HG03571 (cell line): ENCODE measurements around the gene GMDS.

ENCODE experiments used
- ATAC-seq: cut with Tn5 transposase; IDR thresholded peaks from one replicate; pipeline ENCODE4 v1.9.1; 2021; ENCODE audit not compliant: unreplicated experiment

The GMDS gene

DNA sequence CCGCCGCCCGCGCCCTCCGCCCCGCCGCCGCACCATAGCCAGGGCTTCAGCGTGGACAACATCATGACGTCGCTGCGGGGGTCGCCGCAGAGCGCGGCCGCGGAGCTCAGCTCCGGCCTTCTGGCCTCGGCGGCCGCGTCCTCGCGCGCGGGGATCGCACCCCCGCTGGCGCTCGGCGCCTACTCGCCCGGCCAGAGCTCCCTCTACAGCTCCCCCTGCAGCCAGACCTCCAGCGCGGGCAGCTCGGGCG is 634.2 kb downstream of the GMDS start:
- no peak for ATAC-seq

DNA sequence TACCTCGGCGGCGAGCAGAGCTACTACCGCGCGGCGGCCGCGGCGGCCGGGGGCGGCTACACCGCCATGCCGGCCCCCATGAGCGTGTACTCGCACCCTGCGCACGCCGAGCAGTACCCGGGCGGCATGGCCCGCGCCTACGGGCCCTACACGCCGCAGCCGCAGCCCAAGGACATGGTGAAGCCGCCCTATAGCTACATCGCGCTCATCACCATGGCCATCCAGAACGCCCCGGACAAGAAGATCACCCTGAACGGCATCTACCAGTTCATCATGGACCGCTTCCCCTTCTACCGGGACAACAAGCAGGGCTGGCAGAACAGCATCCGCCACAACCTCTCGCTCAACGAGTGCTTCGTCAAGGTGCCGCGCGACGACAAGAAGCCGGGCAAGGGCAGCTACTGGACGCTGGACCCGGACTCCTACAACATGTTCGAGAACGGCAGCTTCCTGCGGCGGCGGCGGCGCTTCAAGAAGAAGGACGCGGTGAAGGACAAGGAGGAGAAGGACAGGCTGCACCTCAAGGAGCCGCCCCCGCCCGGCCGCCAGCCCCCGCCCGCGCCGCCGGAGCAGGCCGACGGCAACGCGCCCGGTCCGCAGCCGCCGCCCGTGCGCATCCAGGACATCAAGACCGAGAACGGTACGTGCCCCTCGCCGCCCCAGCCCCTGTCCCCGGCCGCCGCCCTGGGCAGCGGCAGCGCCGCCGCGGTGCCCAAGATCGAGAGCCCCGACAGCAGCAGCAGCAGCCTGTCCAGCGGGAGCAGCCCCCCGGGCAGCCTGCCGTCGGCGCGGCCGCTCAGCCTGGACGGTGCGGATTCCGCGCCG is 634.7 kb downstream of the GMDS start:
- ATAC-seq, result peak; percentile 9

DNA sequence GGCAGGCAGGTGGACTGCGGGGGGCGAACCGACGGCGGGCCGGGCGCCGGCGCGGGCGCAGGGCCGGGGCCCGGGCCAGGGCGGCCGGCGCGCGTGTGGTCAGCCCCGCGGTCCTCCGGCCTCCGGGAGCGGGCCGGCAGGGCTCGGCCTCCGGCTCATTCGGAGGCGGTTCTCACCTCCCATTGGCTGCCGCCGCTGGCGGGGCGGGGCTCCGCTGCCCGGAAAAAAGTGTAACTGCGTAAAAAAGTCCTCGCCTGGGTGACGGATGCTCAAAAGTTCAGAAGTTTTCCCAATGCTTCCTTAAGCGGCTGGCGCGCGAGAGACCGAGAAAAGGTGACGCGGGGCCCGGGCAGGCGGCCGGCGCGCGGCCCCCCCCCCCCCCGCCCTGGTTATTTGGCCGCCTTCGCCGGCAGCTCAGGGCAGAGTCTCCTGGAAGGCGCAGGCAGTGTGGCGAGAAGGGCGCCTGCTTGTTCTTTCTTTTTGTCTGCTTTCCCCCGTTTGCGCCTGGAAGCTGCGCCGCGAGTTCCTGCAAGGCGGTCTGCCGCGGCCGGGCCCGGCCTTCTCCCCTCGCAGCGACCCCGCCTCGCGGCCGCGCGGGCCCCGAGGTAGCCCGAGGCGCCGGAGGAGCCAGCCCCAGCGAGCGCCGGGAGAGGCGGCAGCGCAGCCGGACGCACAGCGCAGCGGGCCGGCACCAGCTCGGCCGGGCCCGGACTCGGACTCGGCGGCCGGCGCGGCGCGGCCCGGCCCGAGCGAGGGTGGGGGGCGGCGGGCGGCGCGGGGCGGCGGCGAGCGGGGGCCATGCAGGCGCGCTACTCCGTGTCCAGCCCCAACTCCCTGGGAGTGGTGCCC is 635.5 kb downstream of the GMDS start, which contains the start of gene FOXC1:
Gene FOXC1, plus strand, starts transcription at position 268 of the 849 bp plus-strand sequence. Its CDS starts 531 bp downstream, at position 799.
- ATAC-seq, result peak; percentile 51

DNA sequence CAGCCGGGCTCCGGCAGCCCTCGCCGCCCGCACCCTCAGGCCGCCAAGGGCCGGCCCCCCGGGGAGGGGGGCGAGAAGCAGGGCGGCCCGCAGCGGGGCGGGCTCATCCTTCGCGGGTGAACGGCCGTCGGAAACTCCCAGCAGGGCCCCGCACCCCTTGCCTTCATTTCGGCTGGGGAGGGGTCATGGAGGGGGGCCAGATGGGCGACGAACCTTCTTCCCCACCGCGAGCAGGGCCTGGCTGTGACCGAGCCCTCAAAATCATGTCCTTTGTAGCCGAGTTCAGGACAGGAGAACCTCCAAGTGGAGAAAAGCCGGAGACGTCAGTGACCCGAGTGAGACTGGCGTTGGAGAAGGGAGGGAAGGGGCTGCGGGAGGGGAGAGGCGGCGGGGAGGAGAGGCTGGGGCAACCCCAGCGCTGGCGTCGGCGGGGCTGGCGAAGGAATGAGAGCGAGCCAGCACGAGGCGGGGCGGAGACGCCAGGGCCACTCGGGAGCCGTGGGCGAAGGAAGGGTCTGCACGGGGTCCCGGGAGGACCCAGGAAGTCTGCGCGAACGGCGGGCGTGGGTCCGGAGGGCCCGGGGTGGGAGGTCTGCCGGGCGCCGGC is 636.3 kb downstream of the GMDS start:
- ATAC-seq, result peak; percentile 7

DNA sequence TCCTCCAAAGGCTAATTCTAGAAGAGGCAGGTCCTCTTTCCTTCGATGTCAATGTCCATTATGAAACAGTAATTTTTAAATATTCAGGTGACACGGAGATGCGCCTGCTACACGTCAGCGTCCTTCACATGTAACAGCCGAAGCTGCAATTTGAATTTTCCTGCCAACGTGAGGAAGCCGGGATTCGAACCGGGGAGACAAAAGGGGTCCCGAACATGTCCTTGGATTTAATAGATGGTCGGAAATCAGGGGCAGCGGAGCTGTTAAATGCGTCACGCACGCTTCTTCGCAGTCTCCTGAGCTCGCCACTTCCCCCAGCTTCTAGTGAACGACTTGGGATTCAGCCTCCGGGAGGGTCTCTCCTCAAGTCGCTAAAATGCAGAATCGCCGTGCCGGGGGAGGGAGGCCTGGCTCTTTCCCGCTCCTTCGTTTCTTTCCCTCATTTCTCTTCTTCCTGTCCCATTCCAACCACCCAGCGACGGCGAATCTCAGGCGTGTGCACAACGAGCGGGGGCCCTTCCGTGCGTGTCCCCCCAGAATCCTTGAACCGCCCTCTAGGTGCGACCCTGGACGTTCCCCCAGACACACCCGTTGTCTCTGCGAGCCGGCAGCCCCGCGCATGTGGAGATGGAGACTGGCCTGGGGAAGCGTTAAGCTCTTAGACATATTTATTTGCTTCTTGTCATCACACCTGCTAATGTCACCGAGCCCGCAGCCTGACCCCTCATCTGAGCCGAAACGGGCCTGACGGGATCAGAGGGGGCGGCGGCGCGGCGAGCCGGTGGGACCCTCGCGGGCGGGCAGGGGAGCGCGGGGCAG is 637.0 kb downstream of the GMDS start:
- ATAC-seq, result no peak

DNA sequence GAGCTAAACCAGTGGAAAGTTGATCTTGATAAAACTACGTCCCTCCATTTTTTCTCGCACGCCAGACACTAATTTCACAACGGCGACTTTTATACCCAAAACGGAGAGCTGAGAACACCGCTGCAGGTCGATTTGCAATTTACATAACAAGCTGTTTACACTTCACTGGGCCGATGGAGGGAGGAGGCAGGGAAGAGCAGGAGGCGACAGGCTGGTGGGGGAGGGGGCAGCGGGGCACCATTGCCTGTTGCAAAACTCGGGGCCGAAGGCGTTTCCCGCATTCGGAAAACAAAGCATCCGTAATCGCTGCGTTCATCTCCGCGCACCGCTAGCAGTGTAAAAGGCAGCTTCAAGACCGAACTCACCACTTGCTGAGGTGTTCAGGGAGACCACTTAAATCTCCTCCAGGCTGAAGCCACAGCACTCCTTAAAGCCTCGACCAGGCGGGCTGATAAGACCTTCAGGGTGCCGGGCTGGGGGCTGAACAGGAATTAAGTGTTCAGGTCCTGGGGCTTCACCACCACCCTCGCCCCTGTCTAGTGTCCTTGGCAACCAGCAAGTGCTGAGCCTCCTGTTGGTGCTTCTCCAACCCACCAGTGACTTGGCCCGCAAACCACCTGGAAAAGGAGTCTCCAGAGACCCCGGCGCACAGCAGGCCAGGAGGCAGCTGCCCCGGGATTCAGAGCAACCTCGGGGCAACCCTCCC is 637.7 kb downstream of the GMDS start:
- no peak for ATAC-seq

DNA sequence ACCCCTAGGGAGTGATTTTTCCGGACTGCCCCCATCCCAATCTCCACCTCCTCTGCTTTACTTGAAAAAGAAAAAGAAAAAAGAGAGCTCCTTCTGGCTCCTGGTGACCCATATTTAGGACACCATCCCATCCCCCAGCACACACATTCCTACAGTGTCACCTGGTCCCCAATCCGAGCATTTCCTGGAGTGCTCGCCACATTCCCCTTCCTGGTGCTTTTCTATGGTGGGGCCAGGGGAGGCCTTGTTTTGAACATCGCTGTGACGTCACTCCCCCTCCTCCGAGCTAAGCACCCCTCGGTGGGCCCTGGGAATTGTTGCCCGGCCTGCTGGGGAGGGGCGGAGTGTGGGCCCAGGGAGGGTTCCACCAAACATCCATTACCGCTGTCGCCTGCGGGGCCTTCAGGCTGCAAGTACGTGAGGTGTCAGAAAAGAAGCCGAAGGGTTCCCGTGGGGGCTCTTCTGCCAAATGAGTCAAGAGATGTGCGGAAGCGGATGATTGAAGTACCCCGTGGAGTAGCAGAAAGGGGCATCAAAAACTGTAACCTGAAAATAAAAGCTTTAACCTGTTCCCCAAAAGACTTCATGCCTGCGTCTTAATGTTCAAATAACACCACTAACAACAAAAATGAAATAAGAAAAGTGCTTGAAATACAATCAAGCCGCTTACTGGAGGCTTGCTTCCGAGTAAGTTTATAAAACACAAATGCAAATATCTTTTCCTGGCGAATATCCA is 638.5 kb downstream of the GMDS start:
- ATAC-seq, result no peak

DNA sequence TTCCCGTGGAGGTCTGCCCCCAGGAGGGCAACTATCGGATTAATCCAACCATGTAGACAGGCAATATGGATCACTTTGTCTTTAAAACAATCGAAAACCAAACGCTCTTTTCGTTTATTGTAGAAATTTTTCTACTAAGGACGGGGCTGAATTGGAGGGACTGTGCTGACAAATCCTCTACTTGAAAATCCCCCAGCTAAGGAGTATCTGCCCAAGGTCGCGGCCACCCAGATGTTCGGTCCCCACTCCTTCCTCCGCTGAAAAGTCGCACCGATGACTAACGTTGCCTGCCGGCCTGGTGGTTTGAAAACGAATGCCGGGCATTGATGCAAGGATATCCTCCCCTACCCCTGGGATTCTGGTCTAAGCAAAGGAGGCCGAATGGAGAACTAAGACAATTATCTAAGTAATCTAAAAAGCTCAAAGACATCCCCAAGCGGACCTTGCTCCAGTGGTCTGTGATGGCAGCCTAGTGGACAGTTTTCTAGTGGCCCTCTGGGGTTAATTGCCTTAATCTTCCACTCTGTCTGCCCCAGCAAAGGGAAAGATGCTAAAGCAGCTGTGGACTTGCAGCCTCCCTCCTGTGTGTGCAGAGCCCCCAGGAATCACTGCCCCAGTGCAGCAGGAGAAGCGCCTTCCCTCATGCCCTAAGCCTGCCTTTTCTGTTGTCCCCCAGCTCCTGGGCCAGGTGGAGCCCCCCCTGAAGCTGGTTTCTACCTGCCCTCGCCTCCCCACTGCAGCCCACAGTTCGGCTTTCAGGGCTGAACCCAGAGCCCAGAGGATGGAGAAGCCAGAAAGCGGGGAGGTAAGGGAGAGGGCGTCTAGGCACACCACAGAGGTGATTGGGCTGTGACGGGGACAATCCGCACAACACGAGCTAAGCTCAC is 639.3 kb downstream of the GMDS start:
- no peak for ATAC-seq

DNA sequence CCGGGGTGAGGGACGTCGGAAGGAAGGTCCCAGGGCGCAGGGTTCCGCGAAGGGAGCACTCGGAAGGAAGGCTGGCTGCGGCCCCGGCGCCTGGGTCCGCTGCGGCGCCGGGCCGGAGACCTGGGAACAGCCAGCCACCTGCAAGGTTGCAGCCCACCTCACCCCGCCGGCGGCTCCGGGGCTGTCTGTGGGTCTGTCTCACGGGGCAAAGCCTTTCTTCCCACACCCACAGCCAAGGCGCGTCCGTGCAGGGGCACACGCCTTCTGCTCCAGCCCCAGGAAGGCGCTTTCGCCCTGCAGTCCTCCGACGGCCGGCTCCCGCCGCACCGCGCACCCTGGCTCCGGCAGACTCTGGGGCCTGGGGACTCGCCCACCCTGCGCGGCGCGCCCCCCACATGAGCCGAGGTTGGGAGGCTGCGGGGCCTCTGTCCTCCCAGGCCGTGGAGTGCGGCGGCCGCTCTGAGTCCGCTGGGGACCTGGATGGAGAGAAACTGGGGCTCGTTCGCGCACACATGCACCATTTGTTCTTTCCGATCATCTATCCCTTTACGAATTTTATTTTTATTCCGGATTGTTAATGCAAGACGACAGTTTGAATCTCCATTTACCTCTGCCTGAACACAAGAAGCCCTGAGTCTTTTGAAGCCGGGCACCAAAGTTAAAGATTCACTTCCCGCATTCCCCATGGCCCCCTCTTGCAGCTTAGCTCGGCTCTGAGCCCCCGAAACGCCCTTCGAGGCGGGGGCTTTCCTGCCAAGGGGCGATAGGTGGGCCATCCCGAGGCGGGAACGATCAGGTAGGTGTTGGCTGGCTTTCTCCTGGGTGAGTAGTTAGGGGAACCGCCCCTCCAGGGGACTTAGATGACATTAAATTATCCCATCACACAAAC is 640.2 kb downstream of the GMDS start:
- no peak for ATAC-seq

DNA sequence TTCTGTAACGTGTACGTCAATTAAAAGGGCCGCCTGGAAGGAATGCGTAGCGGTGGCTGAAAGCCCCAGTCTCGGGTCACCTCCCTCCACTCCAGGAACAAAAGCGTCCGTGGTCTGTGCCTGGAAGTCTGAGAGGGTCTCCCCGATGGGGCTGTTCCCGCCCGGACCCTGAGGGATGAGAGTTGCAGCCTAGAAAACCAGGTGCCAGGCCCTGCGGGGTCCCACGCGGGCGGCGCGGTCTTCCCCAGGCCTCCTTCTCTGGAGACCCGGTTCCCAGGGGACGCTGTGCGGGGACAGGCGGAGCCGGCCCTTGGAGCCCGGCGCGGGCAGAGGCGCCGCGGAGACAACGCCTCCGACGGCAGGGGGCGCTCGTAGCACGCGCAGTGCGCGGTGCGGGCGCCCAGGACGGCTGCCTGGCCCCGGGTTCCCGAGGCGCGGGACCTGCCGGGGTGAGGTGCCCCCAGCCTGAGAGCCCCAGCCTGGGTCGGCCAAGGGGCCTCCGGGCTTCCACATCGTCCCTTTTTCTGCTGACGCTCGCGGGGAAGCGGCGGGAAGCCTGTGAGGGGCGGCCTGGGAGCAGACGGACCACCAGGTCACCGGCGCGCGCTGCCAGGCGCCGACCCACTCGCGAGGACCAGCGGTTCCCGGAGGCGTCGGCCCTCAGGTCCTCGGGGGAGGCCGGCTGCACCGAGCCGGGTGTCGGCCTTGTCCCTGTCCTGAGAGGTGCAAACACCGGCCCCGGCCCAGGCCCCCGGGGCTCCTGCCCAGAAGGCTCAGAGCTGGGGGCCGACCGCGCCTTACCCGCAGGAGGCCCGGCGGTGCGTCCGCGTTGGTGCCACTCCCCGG is 641.0 kb downstream of the GMDS start:
- no peak for ATAC-seq

DNA sequence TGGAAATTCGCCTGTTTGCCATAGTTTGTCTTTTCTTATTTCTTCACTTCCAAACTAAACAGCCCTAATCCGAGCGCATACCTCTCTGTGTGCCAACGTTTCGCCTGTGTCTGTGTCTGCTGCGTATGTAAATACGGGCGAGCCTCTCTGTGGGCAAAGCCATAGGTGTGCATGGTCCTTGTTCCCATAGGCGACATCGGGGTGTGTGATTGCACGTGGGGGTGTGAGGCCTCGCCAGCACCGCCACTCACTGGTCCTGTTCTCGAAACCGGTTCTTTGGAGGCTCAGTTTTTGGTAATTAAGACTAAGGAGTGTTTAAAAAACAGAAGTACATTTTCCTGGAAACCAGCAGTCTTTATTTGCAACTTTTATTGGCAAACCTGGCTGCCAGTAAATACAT is 641.7 kb downstream of the GMDS start:
- no peak for ATAC-seq

DNA sequence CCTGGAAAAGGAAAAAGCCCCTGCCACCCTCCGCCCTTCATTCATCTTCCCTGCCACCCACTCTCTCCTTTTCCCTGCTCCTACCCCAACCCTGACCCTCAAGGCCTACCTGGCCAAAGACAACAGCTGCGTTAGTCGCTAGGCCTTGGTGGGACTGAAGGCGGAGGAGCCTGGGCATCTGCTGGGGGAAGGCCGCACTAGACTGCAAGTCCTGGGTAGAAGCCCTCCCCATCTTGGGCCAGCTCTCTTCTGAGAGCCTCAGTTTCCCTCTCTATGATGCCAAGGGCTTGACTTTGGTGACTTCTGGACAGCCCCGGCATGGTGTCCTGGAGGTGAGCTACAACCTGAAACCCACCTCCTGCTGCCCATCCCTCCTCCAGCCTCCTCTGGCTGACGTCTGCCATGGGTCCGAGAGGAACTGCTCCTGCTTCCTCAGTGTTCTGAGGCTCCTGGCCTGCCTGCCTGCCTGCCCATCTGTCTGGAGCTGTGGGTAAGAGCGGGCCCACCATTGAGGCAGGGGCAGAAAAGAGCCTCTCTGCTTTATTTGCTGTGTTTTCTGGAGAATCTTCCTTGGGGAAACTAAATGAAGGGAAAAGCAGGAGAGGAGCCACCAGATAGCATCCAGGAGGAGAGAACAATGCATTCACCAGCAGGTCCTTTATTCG is 643.2 kb downstream of the GMDS start:
- ATAC-seq, result no peak

DNA sequence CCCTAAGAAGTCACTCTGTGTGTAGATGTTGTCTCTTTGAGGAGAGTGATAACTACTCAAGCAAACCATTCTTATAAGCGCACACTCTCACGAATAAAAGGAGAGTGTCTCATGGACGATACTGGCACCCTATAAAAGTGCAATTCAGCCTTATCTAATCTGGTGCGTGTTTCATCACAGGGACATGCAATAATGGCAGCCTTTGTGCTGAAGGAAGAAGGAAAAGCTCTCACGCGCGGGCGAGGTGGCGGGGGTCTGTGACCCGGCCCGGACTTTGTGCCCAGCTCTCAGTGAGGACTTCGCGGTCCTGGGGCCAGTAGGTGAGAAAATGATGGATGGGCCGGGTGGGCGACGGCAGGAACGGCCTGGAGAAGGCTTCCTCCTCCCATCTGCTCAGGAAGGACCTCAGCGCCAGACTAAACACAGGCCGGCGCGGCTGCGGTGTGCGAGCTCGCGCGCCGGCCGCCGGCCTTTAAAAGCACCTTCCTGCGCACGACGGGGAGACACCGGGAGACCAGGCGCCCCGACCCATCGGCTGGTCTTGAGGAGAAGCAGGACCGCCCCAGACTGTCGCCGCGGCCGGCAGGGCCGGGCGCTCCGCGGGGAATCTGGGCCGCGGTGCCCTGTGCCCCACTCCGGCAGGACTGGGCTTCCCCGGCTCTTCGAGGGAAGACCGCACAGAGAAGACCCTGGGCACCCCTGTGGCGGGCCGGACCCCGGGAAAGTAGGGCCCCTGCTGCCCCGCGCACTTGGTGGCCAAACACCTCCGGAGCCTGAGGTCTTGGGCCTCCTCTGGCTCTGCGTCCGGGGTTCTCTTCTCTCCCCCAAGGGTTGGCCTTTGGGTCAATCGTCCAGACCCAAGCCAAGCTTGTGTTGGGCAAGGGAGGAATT is 644.0 kb downstream of the GMDS start:
- no peak for ATAC-seq

DNA sequence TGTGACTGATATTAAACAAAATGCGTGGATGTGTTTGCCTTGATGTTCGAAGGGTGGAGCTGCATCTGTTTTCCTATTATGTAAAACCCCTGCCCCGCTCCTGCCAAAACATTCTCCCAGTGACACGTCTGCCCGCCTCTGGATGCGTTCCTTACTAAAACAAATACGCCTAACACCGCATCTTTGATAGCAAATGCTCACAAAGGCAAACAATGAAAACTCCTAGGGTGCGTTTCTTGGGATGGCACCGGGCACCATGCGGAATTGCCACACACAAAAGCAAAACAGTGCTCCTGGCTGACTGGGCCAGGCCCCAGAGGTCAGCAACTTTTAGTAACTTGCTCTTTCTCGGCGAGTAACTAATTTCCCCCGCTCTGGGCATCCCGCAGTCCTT is 644.6 kb downstream of the GMDS start:
- no peak for ATAC-seq

DNA sequence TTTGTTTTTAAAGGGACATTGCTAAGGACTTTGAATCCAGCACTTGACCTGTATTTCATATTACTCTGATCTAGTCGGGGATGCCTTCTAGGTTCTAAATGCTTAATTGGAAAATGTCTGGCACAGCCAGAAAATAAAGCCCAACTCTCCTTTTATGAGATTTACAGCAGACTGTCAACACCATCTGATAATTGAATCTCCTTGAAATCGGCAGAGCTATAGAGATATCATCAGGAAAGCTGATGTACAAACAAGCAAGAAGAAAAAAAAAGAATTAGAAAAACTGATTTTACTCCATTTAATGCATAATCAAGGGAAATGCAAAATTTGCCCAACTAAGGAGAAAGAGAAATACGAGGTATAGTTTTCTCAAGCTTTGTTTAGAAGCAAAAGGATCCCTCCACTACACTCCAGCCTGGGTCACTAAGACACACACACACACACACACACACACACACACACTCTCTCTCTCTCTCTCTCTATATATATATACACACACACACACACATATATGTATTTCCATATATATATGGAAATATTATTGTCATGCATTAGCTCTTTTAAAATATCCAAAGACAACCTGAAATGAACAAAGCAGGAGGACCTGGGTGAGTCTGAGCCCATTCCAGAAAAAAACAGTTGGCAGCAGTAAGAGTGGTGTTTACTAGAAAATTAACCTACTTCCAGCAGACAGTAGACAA is 645.2 kb downstream of the GMDS start:
- ATAC-seq, result no peak
